Activated T-helper 2 cell treated with anti-CD3 and anti-CD28 coated beads, Interferon-gamma antibody, Interleukin-2, Interleukin-4, amounts not matched to agents 10 μg/mL and 5 μg/mL and 100 μg/mL, durations not matched to agents 14 hours and 24 hours and 36 hours (primary cell): ENCODE results near the gene ASAP2. TPM values are rescaled to one million over a fixed set of nuclear protein-coding genes. Genes with fewer than 3 reads are reported as not detected.

ENCODE experiments used
- DNase-seq: peaks from one replicate; pipeline ENCODE4 v3.0.0; 2021; ENCODE audit warnings: low spot score
- H3K27ac Mint-ChIP-seq: one replicate; pipeline ENCODE4 v1.8.0; 2021; ENCODE audit warnings: mixed read lengths
- H3K27me3 Mint-ChIP-seq: one replicate; pipeline ENCODE4 v1.8.0; 2021; ENCODE audit warnings: low read depth, mixed read lengths
- H3K36me3 Mint-ChIP-seq: one replicate; pipeline ENCODE4 v1.8.0; 2021; ENCODE audit warnings: low read depth, mixed read lengths
- H3K4me1 Mint-ChIP-seq: one replicate; pipeline ENCODE4 v1.8.0; 2021; ENCODE audit warnings: low read depth, mixed read lengths
- H3K4me3 Mint-ChIP-seq: one replicate; pipeline ENCODE4 v1.8.0; 2021; ENCODE audit warnings: low read depth, mild to moderate bottlenecking, moderate library complexity, mixed read lengths
- H3K9me3 Mint-ChIP-seq: one replicate; pipeline ENCODE4 v1.8.0; 2021; ENCODE audit warnings: mixed read lengths
- intact Hi-C: fragments of 100-400 bp; cut with micrococcal nuclease; formaldehyde crosslinking; loops from one replicate; pipeline ENCODE4 v1.15.1; 2023
- total RNA-seq: library from RNA; stranded (reverse); gene quantifications from 2 replicates; pipeline ENCODE4 v1.2.3, GENCODE V29; 2022

Gene ASAP2
- total RNA-seq, 1 donor from 2014 or later = 0.96 TPM

- H3K4me3 Mint-ChIP-seq = no peak overlapping the region
- no peaks in the 10 kb centered on the region for H3K36me3 Mint-ChIP-seq
- peaks cover 15% of the 10 kb centered on the region for H3K27me3 Mint-ChIP-seq
- intact Hi-C loops = no loop called here
- no peak for DNase-seq
- no peaks in the 10 kb centered on the region for H3K9me3 Mint-ChIP-seq
- H3K27ac Mint-ChIP-seq = no peak overlapping the region
- H3K4me1 Mint-ChIP-seq = no peaks in the 10 kb centered on the region
Observed at GRCh38 chr2:9220201-9220600, 13.6 kb downstream of the ASAP2 start.

DNA sequence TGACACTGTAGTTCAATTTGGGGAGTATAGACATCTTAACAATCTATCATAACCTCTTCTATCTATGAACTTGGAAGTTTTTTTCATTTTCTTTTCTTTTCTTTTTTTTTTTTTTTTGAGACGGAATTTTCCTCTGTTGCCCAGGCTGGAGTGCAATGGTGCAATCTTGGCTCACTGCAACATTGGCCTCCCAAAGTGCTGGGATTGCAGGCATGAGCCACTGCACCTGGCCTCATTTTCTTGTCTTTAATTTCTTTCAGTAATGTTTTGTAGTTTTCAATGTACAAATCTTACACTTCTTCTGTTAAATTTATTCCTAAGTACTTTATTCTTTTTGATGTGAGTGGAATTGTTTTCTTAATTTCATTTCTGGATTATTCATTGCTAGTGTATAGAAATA is 14.6 kb downstream of the ASAP2 start:
- Mint-ChIP-seq H3K4me3 (no peak overlapping the region), H3K27me3 (peaks cover 12% of the 10 kb centered on the region), H3K36me3 (no peaks in the 10 kb centered on the region), H3K27ac (no peak overlapping the region), H3K9me3 (no peaks in the 10 kb centered on the region), H3K4me1 (no peaks in the 10 kb centered on the region)
- DNase-seq = no peak
- intact Hi-C loops = no loop called here

DNA sequence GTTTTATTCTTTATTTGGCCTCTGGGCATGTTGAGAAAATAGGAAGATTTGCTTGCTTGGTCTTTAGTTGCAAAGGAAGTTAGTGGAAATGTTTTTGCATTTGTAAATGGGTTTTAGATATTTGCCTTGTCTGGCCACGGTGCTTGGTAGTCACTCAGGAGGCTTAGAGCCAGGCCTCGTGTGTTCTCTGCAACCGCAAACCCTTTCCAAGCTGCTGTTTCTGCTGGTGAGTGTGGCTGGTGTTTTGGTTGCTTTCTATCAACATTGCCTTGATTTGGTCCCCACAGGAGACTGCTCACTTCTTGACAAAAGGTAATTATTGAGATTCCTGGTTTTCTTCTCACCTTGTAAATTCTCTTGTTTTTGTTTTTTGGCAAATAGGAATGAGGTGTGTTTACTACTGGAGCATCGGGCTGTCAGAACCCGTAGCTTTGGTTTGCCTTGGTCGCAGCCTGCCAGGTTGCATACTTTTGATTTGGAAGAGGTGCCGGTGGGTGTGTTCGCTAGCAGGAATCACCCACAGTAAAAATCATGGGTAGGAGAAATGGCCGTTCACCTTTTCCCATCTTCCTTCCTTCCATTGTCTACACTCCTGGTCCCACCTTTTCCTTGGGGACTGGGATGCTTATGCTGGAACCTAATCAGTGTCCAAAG is 15.8 kb downstream of the ASAP2 start:
- Mint-ChIP-seq H3K27me3 (peaks cover 12% of the 10 kb centered on the region), H3K4me1 (no peaks in the 10 kb centered on the region), H3K27ac (no peak overlapping the region), H3K4me3 (no peak overlapping the region), H3K36me3 (no peaks in the 10 kb centered on the region), H3K9me3 (no peaks in the 10 kb centered on the region)
- intact Hi-C loops = no loop called here
- no peak for DNase-seq

DNA sequence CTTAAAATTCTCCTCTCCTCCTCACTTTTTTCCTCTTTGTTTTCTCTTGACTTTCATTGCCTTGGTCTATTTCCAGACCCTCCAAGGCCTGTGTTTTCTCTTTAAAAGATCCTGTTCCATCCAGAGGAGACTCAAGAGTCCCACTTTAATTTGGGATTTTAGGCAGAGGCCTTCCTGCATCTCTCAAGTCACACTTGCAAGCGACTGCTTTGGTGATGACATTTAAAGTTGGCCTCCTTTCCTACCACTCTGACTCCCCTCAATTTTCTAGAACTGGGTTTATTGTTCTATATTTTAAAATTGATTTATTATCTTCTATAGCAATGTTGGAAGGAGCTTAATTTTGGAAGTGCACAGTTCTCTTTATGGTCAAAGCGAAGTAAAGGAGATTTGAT is 16.3 kb downstream of the ASAP2 start:
- no peak for DNase-seq
- Mint-ChIP-seq H3K9me3 (no peaks in the 10 kb centered on the region), H3K4me3 (no peak overlapping the region), H3K27ac (no peak overlapping the region), H3K36me3 (no peaks in the 10 kb centered on the region), H3K27me3 (peaks cover 12% of the 10 kb centered on the region), H3K4me1 (no peaks in the 10 kb centered on the region)
- intact Hi-C loops = no loop called here

GRCh38 chr2:9225806-9226205 is 19.2 kb downstream of the ASAP2 start:
- Mint-ChIP-seq H3K27ac (no peak overlapping the region), H3K9me3 (no peaks in the 10 kb centered on the region), H3K4me3 (no peak overlapping the region), H3K4me1 (no peaks in the 10 kb centered on the region), H3K36me3 (no peaks in the 10 kb centered on the region), H3K27me3 (peaks cover 10% of the 10 kb centered on the region)
- intact Hi-C loops = no loop called here
- no peak for DNase-seq

- H3K27me3 Mint-ChIP-seq = peaks cover 5% of the 10 kb centered on the region
- intact Hi-C loops = no loop called here
- H3K4me3 Mint-ChIP-seq = no peak overlapping the region
- DNase-seq = no peak
- no peaks in the 10 kb centered on the region for H3K9me3 Mint-ChIP-seq
- no peak overlapping the region for H3K27ac Mint-ChIP-seq
- H3K4me1 Mint-ChIP-seq = no peaks in the 10 kb centered on the region
- H3K36me3 Mint-ChIP-seq = no peaks in the 10 kb centered on the region
Observed at GRCh38 chr2:9226458-9227380, 20.1 kb downstream of the ASAP2 start.

DNA sequence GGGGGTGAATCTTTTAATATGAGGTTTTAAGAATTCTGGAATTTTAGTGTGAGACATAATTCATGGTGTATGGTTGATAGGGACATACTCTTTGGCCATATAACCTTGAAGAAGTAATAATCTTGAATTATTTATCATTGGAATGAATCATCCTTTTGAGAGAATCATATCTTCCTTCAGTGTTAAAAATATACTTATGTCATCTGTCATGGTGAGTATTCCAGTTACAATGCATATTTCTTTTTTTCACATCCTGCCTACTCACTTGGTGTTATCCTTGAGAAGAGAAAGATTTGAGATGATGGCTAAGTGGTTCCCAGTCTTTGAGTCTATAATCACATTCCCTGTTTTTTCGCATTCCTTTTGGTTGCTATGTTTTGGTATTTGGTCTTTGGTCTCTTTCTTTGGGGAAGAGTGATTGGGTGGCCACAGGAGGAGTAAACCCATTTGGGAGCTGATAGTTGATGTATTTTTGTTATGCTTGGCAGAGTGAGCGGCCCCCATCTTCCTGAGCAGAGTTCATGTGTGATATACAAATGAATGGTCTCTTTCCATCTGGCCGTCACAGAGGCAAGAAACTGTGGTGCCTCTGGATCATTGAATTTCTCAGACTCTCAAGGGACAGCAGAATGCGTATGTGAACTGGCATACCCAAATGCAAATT is 21.6 kb downstream of the ASAP2 start:
- Mint-ChIP-seq H3K27ac (no peak overlapping the region), H3K4me3 (no peak overlapping the region), H3K36me3 (no peaks in the 10 kb centered on the region), H3K27me3 (peaks cover 8% of the 10 kb centered on the region), H3K9me3 (no peaks in the 10 kb centered on the region), H3K4me1 (no peaks in the 10 kb centered on the region)
- intact Hi-C loops = no loop called here
- no peak for DNase-seq

GRCh38 chr2:9228781-9229469 is 22.3 kb downstream of the ASAP2 start:
- Mint-ChIP-seq H3K27ac (no peak overlapping the region), H3K9me3 (no peaks in the 10 kb centered on the region), H3K4me1 (no peaks in the 10 kb centered on the region), H3K36me3 (no peaks in the 10 kb centered on the region), H3K27me3 (peaks cover 8% of the 10 kb centered on the region), H3K4me3 (no peak overlapping the region)
- intact Hi-C loops = no loop called here
- DNase-seq = no peak

DNA sequence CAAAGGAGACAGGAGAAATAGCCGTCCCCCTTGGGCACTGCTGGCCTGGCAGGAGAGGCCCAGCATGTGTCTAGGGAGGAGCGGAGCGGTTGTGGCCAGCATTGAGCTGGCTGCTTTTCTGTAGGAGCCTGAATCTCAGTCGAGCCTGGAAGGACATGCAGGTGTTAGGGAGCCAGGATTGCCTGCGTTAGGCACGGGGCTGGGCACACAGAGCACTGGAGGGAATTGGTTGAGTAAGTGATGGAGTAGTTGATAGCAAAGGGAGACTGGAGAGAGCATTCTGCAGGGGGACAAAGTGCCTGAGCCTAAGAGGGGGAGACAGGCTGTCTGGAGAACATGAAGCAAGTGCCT is 22.8 kb downstream of the ASAP2 start:
- no peak for DNase-seq
- Mint-ChIP-seq H3K4me3 (no peak overlapping the region), H3K36me3 (no peaks in the 10 kb centered on the region), H3K9me3 (no peaks in the 10 kb centered on the region), H3K27ac (no peak overlapping the region), H3K4me1 (peaks cover 1% of the 10 kb centered on the region), H3K27me3 (peaks cover 8% of the 10 kb centered on the region)
- intact Hi-C loops = no loop called here

GRCh38 chr2:9230051-9230802 is 23.6 kb downstream of the ASAP2 start:
- DNase-seq = no peak
- Mint-ChIP-seq H3K27me3 (peaks cover 8% of the 10 kb centered on the region), H3K4me3 (no peak overlapping the region), H3K27ac (no peak overlapping the region), H3K36me3 (no peaks in the 10 kb centered on the region), H3K4me1 (peaks cover 6% of the 10 kb centered on the region), H3K9me3 (no peaks in the 10 kb centered on the region)
- intact Hi-C loops = no loop called here

DNA sequence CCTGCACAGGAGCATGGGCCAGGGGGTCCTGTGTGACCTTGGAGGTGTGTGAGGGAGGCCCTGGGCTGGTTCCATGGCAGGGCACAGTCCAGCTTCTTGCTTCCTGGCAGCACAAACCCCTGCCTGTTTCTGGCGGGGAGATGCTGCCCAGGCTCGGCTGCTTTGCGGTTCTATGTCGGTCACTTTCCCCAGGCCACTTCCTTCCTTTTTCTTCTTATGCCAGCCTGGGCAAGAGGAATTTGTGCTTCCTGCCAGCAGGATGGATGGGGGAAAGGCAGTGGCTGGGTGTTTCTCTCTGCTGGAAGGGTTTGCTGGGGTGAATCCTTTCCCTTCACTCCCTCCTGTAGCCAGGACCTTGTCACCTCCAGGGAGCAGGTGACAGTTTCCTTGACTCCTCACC is 24.3 kb downstream of the ASAP2 start:
- Mint-ChIP-seq H3K36me3 (no peaks in the 10 kb centered on the region), H3K27me3 (peaks cover 8% of the 10 kb centered on the region), H3K4me1 (peaks cover 6% of the 10 kb centered on the region), H3K4me3 (no peak overlapping the region), H3K9me3 (no peaks in the 10 kb centered on the region), H3K27ac (no peak overlapping the region)
- DNase-seq = no peak
- intact Hi-C loops = no loop called here
